ENCODE results near the gene PLA2G6. TPM values are rescaled to one million over a fixed set of nuclear protein-coding genes. Genes with fewer than 3 reads are reported as not detected.

PLA2G6 gene
- total and polyA plus RNA-seq, 12 donors, result 6.9 to 324 (median 72.6) TPM

DNA sequence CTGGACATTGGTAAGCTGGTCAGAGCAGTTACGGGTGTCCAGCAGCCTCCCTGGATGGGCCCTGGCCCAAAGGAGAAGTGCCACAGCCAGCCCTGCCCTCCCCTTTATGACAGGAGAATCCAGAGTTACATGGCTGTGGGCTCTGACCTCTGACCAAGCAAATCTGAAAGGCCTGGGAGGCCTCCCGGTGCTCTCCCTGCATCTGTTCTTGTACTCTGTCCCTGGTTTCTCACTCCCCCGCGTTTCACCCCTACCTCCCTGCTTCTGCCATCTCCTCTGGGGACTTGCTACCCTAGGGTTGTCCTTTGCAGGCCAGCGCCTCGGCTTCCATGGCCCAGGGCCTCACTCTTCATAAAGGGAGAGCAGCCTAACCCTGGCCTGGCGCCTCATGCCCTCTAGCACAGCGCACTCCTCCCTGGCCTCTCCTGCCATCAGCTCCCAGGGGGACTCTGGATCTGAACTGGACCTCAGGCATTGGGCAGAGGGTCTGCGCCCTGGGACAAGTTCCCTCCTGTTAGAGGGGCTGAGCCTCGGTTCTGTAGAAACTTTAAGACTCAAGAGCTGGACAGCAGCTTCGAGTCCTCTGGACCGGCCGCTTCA lies 113.8 kb downstream of the PLA2G6 start:
- intact Hi-C loops (cut with DNase I), result loop anchor here in 1 of 2 donors (10.0 kb wide), 1 partner anchor 507 kb away; the partner anchor contains the start of gene DMC1
- DNase-seq, result no peak
- Histone ChIP-seq H3K27ac (peak overlapping the region in 1 of 5 donors; percentile 65), H3K4me1 (replicated peaks in 1 of 2) (no peaks in the 10 kb centered on the region), H3K36me3 (replicated peaks in 1 of 2) (peaks cover 0 to 49% of the 10 kb centered on the region in 2 donors), H3K4me3 (no peak overlapping the region), H3K9me3 (replicated peaks in 1 of 3) (no peaks in the 10 kb centered on the region), H3K27me3 (no peaks in the 10 kb centered on the region)
- 88 to 91% (median 90%) methylated on average over 8 to 13 of the region's 13 CpGs for WGBS, 4 donors
- TF ChIP-seq POLR2A (IDR thresholded peaks at IDR 0.05), result no peak
- TF ChIP-seq, protein P1, sequence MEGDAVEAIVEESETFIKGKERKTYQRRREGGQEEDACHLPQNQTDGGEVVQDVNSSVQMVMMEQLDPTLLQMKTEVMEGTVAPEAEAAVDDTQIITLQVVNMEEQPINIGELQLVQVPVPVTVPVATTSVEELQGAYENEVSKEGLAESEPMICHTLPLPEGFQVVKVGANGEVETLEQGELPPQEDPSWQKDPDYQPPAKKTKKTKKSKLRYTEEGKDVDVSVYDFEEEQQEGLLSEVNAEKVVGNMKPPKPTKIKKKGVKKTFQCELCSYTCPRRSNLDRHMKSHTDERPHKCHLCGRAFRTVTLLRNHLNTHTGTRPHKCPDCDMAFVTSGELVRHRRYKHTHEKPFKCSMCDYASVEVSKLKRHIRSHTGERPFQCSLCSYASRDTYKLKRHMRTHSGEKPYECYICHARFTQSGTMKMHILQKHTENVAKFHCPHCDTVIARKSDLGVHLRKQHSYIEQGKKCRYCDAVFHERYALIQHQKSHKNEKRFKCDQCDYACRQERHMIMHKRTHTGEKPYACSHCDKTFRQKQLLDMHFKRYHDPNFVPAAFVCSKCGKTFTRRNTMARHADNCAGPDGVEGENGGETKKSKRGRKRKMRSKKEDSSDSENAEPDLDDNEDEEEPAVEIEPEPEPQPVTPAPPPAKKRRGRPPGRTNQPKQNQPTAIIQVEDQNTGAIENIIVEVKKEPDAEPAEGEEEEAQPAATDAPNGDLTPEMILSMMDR (IDR thresholded peaks at IDR 0.05), result no peak

DNA sequence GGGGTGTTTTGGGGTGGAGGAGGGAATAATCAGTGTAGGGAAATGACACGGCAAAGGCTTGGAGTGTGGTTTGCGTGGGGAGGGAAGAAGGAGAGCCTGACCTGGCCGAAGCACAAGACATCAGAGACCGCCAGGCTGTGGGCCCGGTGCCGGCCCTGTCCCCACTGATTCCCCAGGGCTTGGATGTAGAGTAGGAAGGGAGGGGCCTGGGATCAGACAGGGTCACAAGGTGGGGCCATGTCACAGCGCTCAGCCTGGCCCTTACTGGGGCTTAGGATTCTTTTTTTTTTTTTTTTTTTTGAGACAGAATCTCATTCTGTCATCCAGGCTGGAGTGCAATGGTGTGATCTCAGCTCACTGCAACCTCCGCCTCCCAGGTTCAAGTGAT lies 114.6 kb downstream of the PLA2G6 start:
- Histone ChIP-seq H3K36me3 (replicated peaks in 1 of 2) (peaks cover 0 to 46% of the 10 kb centered on the region in 2 donors), H3K27me3 (no peaks in the 10 kb centered on the region), H3K4me1 (replicated peaks in 1 of 2) (peaks cover 0 to 6% of the 10 kb centered on the region in 2 donors), H3K9me3 (replicated peaks in 1 of 3) (no peaks in the 10 kb centered on the region), H3K27ac (peak overlapping the region in 1 of 5 donors; percentile 12), H3K4me3 (no peak overlapping the region)
- intact Hi-C loops (cut with DNase I), result loop anchor here in 1 of 2 donors (10.0 kb wide), 1 partner anchor 508 kb away; the partner anchor contains the start of gene DMC1
- DNase-seq, result no peak
- 77 to 87% (median 84%) methylated on average over 8 of the region's 8 CpGs for WGBS, 4 donors
- no peak for TF ChIP-seq POLR2A (IDR thresholded peaks at IDR 0.05)
- TF ChIP-seq, protein P1 (IDR thresholded peaks at IDR 0.05), result no peak

DNA sequence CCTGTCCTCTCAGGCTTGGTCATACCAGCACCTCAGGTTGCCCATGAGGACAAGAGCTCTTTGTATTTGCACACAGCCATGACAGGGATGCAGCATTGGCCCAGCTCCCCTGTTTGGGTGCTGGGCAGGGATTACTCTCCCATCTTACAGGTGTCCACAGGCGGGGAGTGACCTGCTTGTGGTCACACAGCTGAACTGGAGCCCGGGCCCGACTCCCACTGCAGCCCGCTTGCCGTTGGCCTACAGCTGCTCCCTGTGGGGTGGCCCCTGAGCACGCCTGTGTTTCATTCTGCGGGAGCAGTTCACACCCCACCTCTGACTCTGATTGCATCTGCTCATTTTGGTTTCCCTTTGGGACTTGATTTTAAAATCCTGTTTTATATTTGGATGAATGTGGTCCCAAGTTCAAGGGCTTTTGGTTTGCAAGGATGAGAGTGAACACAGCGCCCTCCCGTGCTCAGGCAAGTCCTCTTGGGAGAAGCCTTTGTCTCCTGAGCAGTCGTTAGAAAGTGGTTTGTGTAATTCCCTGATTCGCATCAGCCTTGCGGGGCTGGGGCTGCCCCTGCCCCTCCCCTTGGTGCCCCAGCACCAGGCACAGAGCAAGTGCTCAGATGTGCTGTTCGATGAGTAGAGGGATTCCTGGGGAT lies 115.1 kb downstream of the PLA2G6 start:
- H3K27ac ChIP-seq, result peak overlapping the region in 1 of 5 donors; percentile 12
- WGBS, 4 donors, result 84 to 94% (median 89%) methylated on average over 8 to 13 of the region's 13 CpGs
- H3K9me3 ChIP-seq (replicated peaks in 1 of 3), result no peaks in the 10 kb centered on the region
- no peak overlapping the region for H3K4me3 ChIP-seq
- no peak for DNase-seq
- TF ChIP-seq, protein P1 (IDR thresholded peaks at IDR 0.05), result no peak
- no peak for TF ChIP-seq POLR2A (IDR thresholded peaks at IDR 0.05)
- H3K36me3 ChIP-seq (replicated peaks in 1 of 2), result peaks cover 0 to 46% of the 10 kb centered on the region in 2 donors
- H3K4me1 ChIP-seq (replicated peaks in 1 of 2), result peaks cover 0 to 6% of the 10 kb centered on the region in 2 donors
- H3K27me3 ChIP-seq, result no peaks in the 10 kb centered on the region
- intact Hi-C loops (cut with DNase I), result loop anchor here in 1 of 2 donors (10.0 kb wide), 1 partner anchor 508 kb away; the partner anchor contains the start of gene DMC1

DNA sequence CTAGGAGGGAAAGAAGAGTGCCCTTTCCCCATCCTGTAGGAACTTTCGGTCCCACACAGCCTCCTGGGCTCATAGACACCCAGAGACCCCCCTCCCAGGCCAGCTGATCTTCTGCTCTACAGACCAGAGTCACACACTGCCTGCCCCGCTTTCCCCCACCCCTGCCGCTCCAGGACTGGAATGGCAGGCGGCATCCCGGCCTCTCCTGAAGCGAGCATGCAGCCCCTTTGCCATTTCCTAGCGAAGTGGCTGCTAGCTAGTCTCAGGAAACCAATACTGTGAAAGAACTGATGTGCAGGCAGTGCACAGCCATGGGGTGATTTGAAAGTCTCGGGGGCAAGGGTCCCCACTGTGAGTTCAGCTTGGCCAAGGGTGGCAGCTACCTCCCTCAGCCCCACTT lies 116.1 kb downstream of the PLA2G6 start:
- no peaks in the 10 kb centered on the region for H3K27me3 ChIP-seq
- intact Hi-C loops (cut with DNase I), result loop anchor here in 1 of 2 donors (10.0 kb wide), 1 partner anchor 509 kb away; the partner anchor contains the start of gene DMC1
- WGBS, 4 donors, result 90 to 97% (median 95%) methylated on average over 7 to 8 of the region's 8 CpGs
- no peaks in the 10 kb centered on the region for H3K9me3 ChIP-seq (replicated peaks in 1 of 3)
- H3K4me3 ChIP-seq, result no peak overlapping the region
- DNase-seq, result no peak
- no peak for TF ChIP-seq POLR2A (IDR thresholded peaks at IDR 0.05)
- TF ChIP-seq, protein P1 (IDR thresholded peaks at IDR 0.05), result no peak
- H3K27ac ChIP-seq, result no peak overlapping the region
- H3K36me3 ChIP-seq (replicated peaks in 1 of 2), result peaks cover 0 to 46% of the 10 kb centered on the region in 2 donors
- H3K4me1 ChIP-seq (replicated peaks in 1 of 2), result peaks cover 0 to 6% of the 10 kb centered on the region in 2 donors

Data from adrenal gland (tissue), 12 donors.